H1 (cell line): ENCODE data around the gene HES5. TPM values are rescaled to one million over a fixed set of nuclear protein-coding genes. Genes with fewer than 3 reads are reported as not detected.

Source experiments
- CTCF ChIA-PET: fragments of 300-600 bp; sonication (Branson Sonifier 250); formaldehyde crosslinking; loops from one replicate; lab custom pipeline; 2021; ENCODE audit not compliant: partially characterized antibody; lab: Charles Lee
- POLR2A ChIA-PET: fragments of 300-600 bp; sonication (Branson Sonifier 250); formaldehyde crosslinking; loops from one replicate; lab custom pipeline; 2021; ENCODE audit warnings: inconsistent platforms; ENCODE audit not compliant: partially characterized antibody; lab: Charles Lee
- DNase-seq, 2 experiments: peaks; one replicate each; pipeline versions ENCODE4 v3.0.0 to v3.0.0-alpha.2; 2010 to 2022; ENCODE audit warnings: low spot score in 2 of 2, low read depth in 1 of 2, mixed read lengths in 1 of 2
- FAIRE-seq: peaks from 2 replicates; lab custom pipeline; 2011; peaks lifted over from hg19 to GRCh38; lab: Jason Lieb, UNC
- H2AFZ ChIP-seq: 2 replicates; pipeline ENCODE4 v1.8.1; 2012; ENCODE audit warnings: low read length, inconsistent platforms
- H2AK5ac ChIP-seq: 2 replicates; pipeline ENCODE4 v1.6.1; 2013; ENCODE audit warnings: low read depth, low read length
- H2BK120ac ChIP-seq: replicated peaks from 2 replicates; pipeline ENCODE3; 2013; ENCODE audit warnings: low read depth, low read length, inconsistent platforms
- H2BK12ac ChIP-seq: 2 replicates; pipeline ENCODE4 v1.6.1; 2013; ENCODE audit warnings: low read depth, low read length
- H2BK15ac ChIP-seq: 2 replicates; pipeline ENCODE4 v1.6.1; 2013; ENCODE audit warnings: low read length
- H2BK20ac ChIP-seq: 2 replicates; pipeline ENCODE4 v1.6.1; 2013; ENCODE audit warnings: low read length
- H2BK5ac ChIP-seq: 2 replicates; pipeline ENCODE4 v1.6.1; 2013; ENCODE audit warnings: low read depth, low read length
- H3K14ac ChIP-seq: 2 replicates; pipeline ENCODE4 v1.6.1; 2013; ENCODE audit warnings: inconsistent platforms; ENCODE audit not compliant: insufficient read length
- H3K18ac ChIP-seq: 2 replicates; pipeline ENCODE4 v1.6.1; 2013; ENCODE audit warnings: low read length; ENCODE audit errors: extremely low read depth
- H3K23ac ChIP-seq: 2 replicates; pipeline ENCODE4 v1.6.1; 2013; ENCODE audit warnings: inconsistent platforms; ENCODE audit not compliant: insufficient read length
- H3K23me2 ChIP-seq: 2 replicates; pipeline ENCODE4 v1.6.1; 2013; ENCODE audit warnings: low read depth, low read length
- H3K27ac ChIP-seq: 2 replicates; pipeline ENCODE4 v1.6.1; 2011; ENCODE audit warnings: low read depth, low read length, inconsistent platforms
- H3K27me3 ChIP-seq, 4 experiments: replicated peaks in 1 of 4; 1 replicate in 1 of 4; 2 replicates in 3 of 4; pipeline versions ENCODE4 v1.6.1 to v1.8.1; 2011 to 2013; ENCODE audit warnings: low read length in 3 of 4, mild to moderate bottlenecking in 3 of 4, inconsistent platforms in 2 of 4, mixed read lengths in 2 of 4, moderate library complexity in 1 of 4; ENCODE audit not compliant: control insufficient read depth in 3 of 4, insufficient read depth in 3 of 4; ENCODE audit errors: extremely low read depth in 1 of 4
- H3K36me3 ChIP-seq, 4 experiments: 2 replicates each; pipeline versions ENCODE4 v1.6.1 to v1.8.1; 2011 to 2013; ENCODE audit warnings: mild to moderate bottlenecking in 4 of 4, low read length in 3 of 4, moderate library complexity in 2 of 4, control low read depth in 1 of 4, inconsistent platforms in 1 of 4; ENCODE audit not compliant: insufficient read depth in 4 of 4, control insufficient read depth in 2 of 4
- H3K4ac ChIP-seq: replicated peaks from 2 replicates; pipeline ENCODE3; 2013; ENCODE audit warnings: low read length, low read depth, mixed read lengths, inconsistent platforms; ENCODE audit not compliant: insufficient read length
- H3K4me1 ChIP-seq, 4 experiments: replicated peaks in 1 of 4; 1 replicate in 1 of 4; 2 replicates in 3 of 4; pipeline versions ENCODE4 v1.6.1 to v1.8.1; 2011 to 2013; ENCODE audit warnings: low read length in 3 of 4, inconsistent platforms in 2 of 4, mixed read lengths in 1 of 4; ENCODE audit not compliant: insufficient read depth in 4 of 4, control insufficient read depth in 3 of 4
- H3K4me2 ChIP-seq, 2 experiments: 2 replicates each; pipeline versions ENCODE4 v1.6.1 to v1.8.1; 2011 to 2013; ENCODE audit warnings: low read depth in 2 of 2, low read length in 2 of 2, control low read depth in 1 of 2, inconsistent platforms in 1 of 2, mild to moderate bottlenecking in 1 of 2; ENCODE audit not compliant: insufficient read depth in 1 of 2
- H3K4me3 ChIP-seq, 4 experiments: fragments of 200-600, 300-600 bp in 1 of 4; sonication (generic), shearing (Covaris generic), sonication (Bioruptor Twin) in 1 of 4; 2 replicates each; pipeline versions ENCODE4 v1.5.1 to v1.8.1; 2011 to 2016; ENCODE audit warnings: low read length in 4 of 4, low read depth in 3 of 4, control low read depth in 2 of 4, inconsistent platforms in 2 of 4, mild to moderate bottlenecking in 2 of 4, mixed read lengths in 1 of 4, moderate library complexity in 1 of 4; ENCODE audit not compliant: insufficient read depth in 2 of 4; ENCODE audit errors: extremely low read depth in 1 of 4
- H3K56ac ChIP-seq: replicated peaks from 2 replicates; pipeline ENCODE3; 2013; ENCODE audit warnings: low read depth, mild to moderate bottlenecking, mixed read lengths, low read length, inconsistent platforms; ENCODE audit not compliant: insufficient read length
- H3K79me1 ChIP-seq: 2 replicates; pipeline ENCODE4 v1.6.1; 2013; ENCODE audit warnings: low read depth, low read length, control low read depth
- H3K79me2 ChIP-seq, 2 experiments: 2 replicates each; pipeline versions ENCODE4 v1.6.1 to v1.8.1; 2012 to 2013; ENCODE audit warnings: low read length in 2 of 2, mild to moderate bottlenecking in 2 of 2, inconsistent platforms in 1 of 2; ENCODE audit not compliant: insufficient read depth in 2 of 2, control insufficient read depth in 1 of 2
- H3K9ac ChIP-seq, 4 experiments: replicated peaks in 1 of 4; 1 replicate in 1 of 4; 2 replicates in 3 of 4; pipeline versions ENCODE4 v1.6.1 to v1.8.1; 2011 to 2013; ENCODE audit warnings: low read depth in 3 of 4, low read length in 3 of 4, control low read depth in 2 of 4, mild to moderate bottlenecking in 2 of 4, moderate library complexity in 2 of 4, inconsistent platforms in 1 of 4; ENCODE audit errors: extremely low read depth in 1 of 4
- H3K9me3 ChIP-seq, 2 experiments: 2 replicates each; pipeline versions ENCODE4 v1.6.1 to v1.8.1; 2012 to 2013; ENCODE audit warnings: mild to moderate bottlenecking in 2 of 2, moderate library complexity in 2 of 2, control low read depth in 1 of 2, inconsistent platforms in 1 of 2, low read depth in 1 of 2, low read length in 1 of 2, mixed read lengths in 1 of 2; ENCODE audit not compliant: insufficient read depth in 2 of 2
- H4K20me1 ChIP-seq, 2 experiments: replicated peaks in 1 of 2; 2 replicates each; pipeline versions ENCODE3 to v1.8.1; 2011 to 2013; ENCODE audit warnings: inconsistent platforms in 2 of 2, low read length in 2 of 2, mild to moderate bottlenecking in 1 of 2; ENCODE audit not compliant: insufficient read depth in 2 of 2, control insufficient read depth in 1 of 2
- H4K5ac ChIP-seq: 2 replicates; pipeline ENCODE4 v1.6.1; 2013; ENCODE audit warnings: low read length, low read depth, mixed read lengths, inconsistent platforms; ENCODE audit not compliant: insufficient read length
- H4K8ac ChIP-seq: 2 replicates; pipeline ENCODE4 v1.8.0; 2013; ENCODE audit warnings: mild to moderate bottlenecking, moderate library complexity, low read length, inconsistent platforms; ENCODE audit not compliant: insufficient read depth; ENCODE audit errors: extremely low read depth
- H4K91ac ChIP-seq: replicated peaks from 2 replicates; pipeline ENCODE3; 2013; ENCODE audit warnings: low read length, mixed read lengths, inconsistent platforms; ENCODE audit not compliant: insufficient read length
- ASH2L ChIP-seq: fragments of 200-600, 300-600 bp; sonication (generic); IDR thresholded peaks from one replicate; pipeline ENCODE4 v1.7.1; 2017; ENCODE audit warnings: low read length
- BACH1 ChIP-seq: IDR thresholded peaks from 2 replicates; pipeline ENCODE4 v1.6.1; 2012; ENCODE audit warnings: low read length, improper control_type of control experiment
- CBX5 ChIP-seq: fragments of 300-800, 300-1000 bp; sonication (generic); IDR thresholded peaks from 2 replicates; pipeline ENCODE4 v1.7.1; 2016; ENCODE audit warnings: antibody characterized with exemption, low read length, low read depth
- CTBP2 ChIP-seq: IDR thresholded peaks from 2 replicates; pipeline ENCODE4 v1.7.0; 2011; ENCODE audit warnings: borderline replicate concordance, mild to moderate bottlenecking, moderate library complexity, mixed read lengths, low read length; ENCODE audit not compliant: insufficient read depth, insufficient read length
- EGR1 ChIP-seq: IDR thresholded peaks from 2 replicates; pipeline ENCODE4 v1.6.1; 2011; ENCODE audit warnings: low read depth, low read length, borderline replicate concordance
- GABPA ChIP-seq: IDR thresholded peaks from 2 replicates; pipeline ENCODE4 v1.6.1; 2011; ENCODE audit warnings: mild to moderate bottlenecking, low read length, moderate library complexity, borderline replicate concordance; ENCODE audit not compliant: insufficient read depth
- GTF2F1 ChIP-seq: IDR thresholded peaks from 2 replicates; pipeline ENCODE4 v1.6.1; 2012; ENCODE audit warnings: low read depth, low read length, improper control_type of control experiment, borderline replicate concordance
- HDAC6 ChIP-seq: IDR thresholded peaks from one replicate; pipeline ENCODE4 v1.7.1; 2012; ENCODE audit warnings: low read depth, mild to moderate bottlenecking, inconsistent platforms, low read length, moderate library complexity
- KDM4A ChIP-seq: IDR thresholded peaks from one replicate; pipeline ENCODE4 v1.7.1; 2012; ENCODE audit warnings: low read depth, mild to moderate bottlenecking, moderate library complexity, low read length, inconsistent platforms; ENCODE audit not compliant: severe bottlenecking
- MAFK ChIP-seq: IDR thresholded peaks from 2 replicates; pipeline ENCODE4 v1.6.1; 2012; ENCODE audit warnings: low read depth, mild to moderate bottlenecking, improper control_type of control experiment, low read length
- POLR2A ChIP-seq, 2 experiments: IDR thresholded peaks; 1 replicate in 1 of 2; 2 replicates in 1 of 2; pipeline ENCODE4 v1.6.1; 2011; ENCODE audit warnings: low read depth in 2 of 2, low read length in 2 of 2, mild to moderate bottlenecking in 2 of 2; ENCODE audit errors: control extremely low read depth in 1 of 2
- POLR2AphosphoS5 ChIP-seq: IDR thresholded peaks from 2 replicates; pipeline ENCODE4 v1.6.1; 2011; ENCODE audit warnings: low read depth, low read length
- RAD21 ChIP-seq, 2 experiments: IDR thresholded peaks in 1 of 2; conservative IDR thresholded peaks in 1 of 2; 2 replicates each; pipeline ENCODE4 v1.6.1; 2011; ENCODE audit warnings: low read depth in 2 of 2, low read length in 2 of 2, improper control_type of control experiment in 1 of 2, inconsistent platforms in 1 of 2, mild to moderate bottlenecking in 1 of 2, moderate library complexity in 1 of 2
- SIX5 ChIP-seq: IDR thresholded peaks from 2 replicates; pipeline ENCODE4 v1.6.1; 2011; ENCODE audit warnings: mild to moderate bottlenecking, low read depth, low read length
- SP1 ChIP-seq: IDR thresholded peaks from 2 replicates; pipeline ENCODE4 v1.6.1; 2011; ENCODE audit warnings: low read depth, low read length
- WGBS, 2 experiments: shearing (Covaris generic) in 1 of 2; methylation state at CpG; one replicate each; pipeline versions ENCODE4 v1.1.6 to v1.1.7; 2013 to 2015; ENCODE audit warnings: low lambda C conversion rate in 2 of 2, mixed read lengths in 2 of 2, inconsistent platforms in 1 of 2, low coverage in 1 of 2, missing lambda C conversion rate in 1 of 2; ENCODE audit not compliant: insufficient replicate concordance in 2 of 2, insufficient coverage in 1 of 2, insufficient read length in 1 of 2; ENCODE audit errors: extremely low coverage in 1 of 2, missing lambda C conversion rate in 1 of 2; 5-methylcytosine and 5-hydroxymethylcytosine counted together
- polyA plus RNA-seq, 7 experiments: library from polyadenylated mRNA; depleted of rRNA in 3 of 7; stranded (reverse) in 5 of 7; unstranded in 2 of 7; fragments of >200 nt in 5 of 7; fragments of 200-250 nt in 2 of 7; gene quantifications; 1 replicate in 5 of 7; 2 replicates in 1 of 7; 4 replicates in 1 of 7; pipeline versions ENCODE4 v1.2.1 to v1.2.3, GENCODE V29; 2011 to 2013; ENCODE audit warnings: missing spikeins in 2 of 7, mixed read lengths in 2 of 7
- total RNA-seq: library from RNA; stranded (reverse); fragmentation: NEBNext Ultra II Directional; extraction: Animal tissue kit (Norgen Biotek cat#: 25700); gene quantifications from 2 replicates; pipeline ENCODE4 v1.2.1, GENCODE V29; 2021

HES5 gene
- total and polyA plus RNA-seq, 2 of the 8 experiments (the other 6 are each of a cell fraction or from before 2014, with no cell fraction given), result 0.22 TPM; not detected in 1

DNA sequence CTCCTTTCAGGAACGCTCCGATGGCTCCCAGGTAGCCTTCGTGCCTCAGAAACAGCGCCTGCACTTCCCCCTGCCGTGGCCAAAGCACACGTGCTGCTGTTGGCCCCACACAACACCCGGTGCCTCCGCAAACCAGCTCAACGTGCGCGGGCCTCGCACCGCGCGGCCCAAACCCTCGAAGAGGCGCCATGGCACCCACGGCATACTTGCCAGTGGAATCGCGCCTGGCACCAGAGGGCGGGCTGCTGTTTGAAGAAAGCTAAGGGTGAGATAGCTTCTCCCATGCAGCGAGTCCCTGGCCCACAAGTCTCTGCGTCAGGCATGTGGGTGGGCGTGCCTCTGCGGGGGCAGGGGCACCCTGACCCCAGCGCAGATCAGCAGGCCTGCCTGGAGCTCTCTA is 11.5 kb downstream of the HES5 start:
- H3K27ac ChIP-seq, result no peak overlapping the region
- POLR2A ChIA-PET, result interaction anchor here (1.5 kb wide), 1 partner anchor 12 kb away, joined by 5 read pairs; no protein-coding TSS in a partner anchor
- H4K20me1 ChIP-seq, result peaks cover 16 to 30% of the 10 kb centered on the region in 2 experiments
- FAIRE-seq (no peak), DNase-seq (no peak)
- no peak overlapping the region for H3K14ac ChIP-seq
- H3K79me2 ChIP-seq, result peaks cover 4 to 19% of the 10 kb centered on the region in 2 experiments; a peak in 2 of 4 replicates
- no peaks in the 10 kb centered on the region for H3K23me2 ChIP-seq
- H4K5ac ChIP-seq, result no peak overlapping the region
- no peak overlapping the region for H3K56ac ChIP-seq
- no peak overlapping the region for H2BK20ac ChIP-seq
- H3K4me1 ChIP-seq, result peaks cover 0 to 1% (median under 1%) of the 10 kb centered on the region in 4 experiments; a peak in 2 of 7 replicates
- no peak overlapping the region for H2BK12ac ChIP-seq
- no peak overlapping the region for H3K4me2 ChIP-seq
- no peaks in the 10 kb centered on the region for H3K27me3 ChIP-seq
- no peak overlapping the region for H2BK15ac ChIP-seq
- H4K8ac ChIP-seq, result no peak overlapping the region
- H3K79me1 ChIP-seq, result peaks cover 13% of the 10 kb centered on the region
- no peak overlapping the region for H2AK5ac ChIP-seq
- H3K9ac ChIP-seq, result no peak overlapping the region
- H4K91ac ChIP-seq, result no peak overlapping the region
- H3K4me3 ChIP-seq, result no peak overlapping the region
- H3K36me3 ChIP-seq, result peaks cover 18 to 60% (median 38%) of the 10 kb centered on the region in 4 experiments; a peak in 7 of 8 replicates
- H3K9me3 ChIP-seq, result no peaks in the 10 kb centered on the region
- H2AFZ ChIP-seq, result no peak overlapping the region
- H3K23ac ChIP-seq, result no peak overlapping the region
- no peak overlapping the region for H2BK120ac ChIP-seq
- no peak overlapping the region for H3K4ac ChIP-seq
- 96% methylated on average over 26 of the region's 26 CpGs; no CpG with 5 or more reads in 1 of the 2 experiments for WGBS, 2 experiments
- CTCF ChIA-PET, result interaction anchor here (0.9 to 4.6 kb wide), 2 partner anchors 10 to 16 kb away, joined by 3 to 16 read pairs; no protein-coding TSS in a partner anchor
- no peak overlapping the region for H2BK5ac ChIP-seq
- no peak overlapping the region for H3K18ac ChIP-seq
- TF ChIP-seq GABPA (no peak), MAFK (no peak), HDAC6 (no peak), SIX5 (no peak), CBX5 (no peak), RAD21 (IDR thresholded peaks at IDR 0.05 in 1 of 2, conservative IDR thresholded peaks at IDR 0.05 in 1 of 2; ENCODE audit: low read depth in 2 of 2, low read length in 2 of 2) (no peak), SP1 (no peak), POLR2A (IDR thresholded peaks at IDR 0.05; ENCODE audit: control extremely low read depth in 1 of 2, low read depth in 2 of 2, low read length in 2 of 2) (no peak), EGR1 (no peak), KDM4A (no peak), CTBP2 (no peak), POLR2AphosphoS5 (no peak), BACH1 (no peak), GTF2F1 (no peak), ASH2L (no peak)
